HEK293 (cell line): ENCODE data around the gene MYLK3.
A peak's percentile ranks its signal among the peaks of the same experiment; 100 is the strongest.

Experiments used
- CTCF ChIP-seq: fragments of 450-650 bp; formaldehyde crosslinking; IDR thresholded peaks from 2 replicates; pipeline ENCODE4 v1.5.1; 2016; ENCODE audit warnings: missing biosample characterization, missing genetic modification characterization
- KLF1 ChIP-seq: fragments of 450-650 bp; formaldehyde crosslinking; IDR thresholded peaks from 2 replicates; pipeline ENCODE4 v1.5.1; 2016; ENCODE audit warnings: missing biosample characterization, missing genetic modification characterization
- KLF8 ChIP-seq: fragments of 450-650 bp; formaldehyde crosslinking; IDR thresholded peaks from 2 replicates; pipeline ENCODE4 v1.5.1; 2016; ENCODE audit warnings: missing biosample characterization, missing genetic modification characterization
- OVOL3 ChIP-seq: fragments of 450-650 bp; formaldehyde crosslinking; IDR thresholded peaks from 2 replicates; pipeline ENCODE4 v1.5.1; 2016; ENCODE audit warnings: missing biosample characterization, missing genetic modification characterization
- TRIM28 ChIP-seq: IDR thresholded peaks from 2 replicates; pipeline ENCODE4 v1.6.1; 2011; ENCODE audit warnings: low read length, control low read depth, borderline replicate concordance
- ZBTB26 ChIP-seq: fragments of 450-650 bp; formaldehyde crosslinking; optimal IDR thresholded peaks from 2 replicates; pipeline ENCODE3; 2016; ENCODE audit warnings: missing biosample characterization, mild to moderate bottlenecking, missing genetic modification characterization
- ZBTB6 ChIP-seq: fragments of 450-650 bp; formaldehyde crosslinking; IDR thresholded peaks from 2 replicates; pipeline ENCODE4 v1.5.1; 2017; ENCODE audit warnings: missing biosample characterization, missing genetic modification characterization
- ZBTB8A ChIP-seq: fragments of 450-650 bp; formaldehyde crosslinking; IDR thresholded peaks from 2 replicates; pipeline ENCODE4 v1.5.1; 2016; ENCODE audit warnings: missing biosample characterization, missing genetic modification characterization
- ZNF140 ChIP-seq: fragments of 450-650 bp; formaldehyde crosslinking; IDR thresholded peaks from 2 replicates; pipeline ENCODE4 v1.5.1; 2016; ENCODE audit warnings: missing biosample characterization, missing genetic modification characterization
- ZNF16 ChIP-seq: fragments of 450-650 bp; formaldehyde crosslinking; IDR thresholded peaks from 2 replicates; pipeline ENCODE4 v1.5.1; 2016; ENCODE audit warnings: low read depth, missing biosample characterization, missing genetic modification characterization
- ZNF175 ChIP-seq: fragments of 450-650 bp; formaldehyde crosslinking; IDR thresholded peaks from 2 replicates; pipeline ENCODE4 v1.5.1; 2016; ENCODE audit warnings: missing biosample characterization, missing genetic modification characterization
- ZNF202 ChIP-seq: fragments of 450-650 bp; formaldehyde crosslinking; IDR thresholded peaks from 2 replicates; pipeline ENCODE4 v1.5.1; 2016; ENCODE audit warnings: missing biosample characterization, missing genetic modification characterization, borderline replicate concordance
- ZNF23 ChIP-seq: fragments of 450-650 bp; formaldehyde crosslinking; IDR thresholded peaks from 2 replicates; pipeline ENCODE4 v1.5.1; 2016; ENCODE audit warnings: missing biosample characterization, missing genetic modification characterization, borderline replicate concordance
- ZNF239 ChIP-seq: fragments of 450-650 bp; formaldehyde crosslinking; IDR thresholded peaks from 2 replicates; pipeline ENCODE4 v1.5.1; 2016; ENCODE audit warnings: missing biosample characterization, missing genetic modification characterization
- ZNF311 ChIP-seq: fragments of 450-650 bp; formaldehyde crosslinking; IDR thresholded peaks from 2 replicates; pipeline ENCODE4 v1.5.1; 2017; ENCODE audit warnings: missing biosample characterization, missing genetic modification characterization, borderline replicate concordance
- ZNF398 ChIP-seq: fragments of 450-650 bp; formaldehyde crosslinking; IDR thresholded peaks from 2 replicates; pipeline ENCODE4 v1.5.1; 2017; ENCODE audit warnings: missing biosample characterization, missing genetic modification characterization
- ZNF488 ChIP-seq: fragments of 450-650 bp; formaldehyde crosslinking; IDR thresholded peaks from 2 replicates; pipeline ENCODE4 v1.5.1; 2016; ENCODE audit warnings: missing biosample characterization, missing genetic modification characterization
- ZNF510 ChIP-seq: fragments of 450-650 bp; formaldehyde crosslinking; IDR thresholded peaks from 2 replicates; pipeline ENCODE4 v1.5.1; 2018; ENCODE audit warnings: mild to moderate bottlenecking, missing genetic modification characterization, missing biosample characterization; ENCODE audit not compliant: insufficient replicate concordance
- ZNF514 ChIP-seq: fragments of 450-650 bp; formaldehyde crosslinking; IDR thresholded peaks from 2 replicates; pipeline ENCODE4 v1.5.1; 2016; ENCODE audit warnings: missing biosample characterization, missing genetic modification characterization
- ZNF560 ChIP-seq: fragments of 450-650 bp; formaldehyde crosslinking; IDR thresholded peaks from 2 replicates; pipeline ENCODE4 v1.5.1; 2017; ENCODE audit warnings: missing biosample characterization, missing genetic modification characterization, borderline replicate concordance
- ZNF621 ChIP-seq: fragments of 450-650 bp; formaldehyde crosslinking; IDR thresholded peaks from 2 replicates; pipeline ENCODE4 v1.5.1; 2017; ENCODE audit warnings: missing biosample characterization, missing genetic modification characterization
- ZNF660 ChIP-seq: fragments of 450-650 bp; IDR thresholded peaks from 2 replicates; pipeline ENCODE4 v1.5.1; 2018; ENCODE audit warnings: missing biosample characterization, mild to moderate bottlenecking, missing genetic modification characterization
- ZNF670 ChIP-seq: fragments of 450-650 bp; formaldehyde crosslinking; IDR thresholded peaks from 2 replicates; pipeline ENCODE4 v1.5.1; 2016; ENCODE audit warnings: missing biosample characterization, missing genetic modification characterization, low read depth
- ZSCAN18 ChIP-seq: fragments of 450-650 bp; formaldehyde crosslinking; IDR thresholded peaks from 2 replicates; pipeline ENCODE4 v1.5.1; 2016; ENCODE audit warnings: missing biosample characterization, missing genetic modification characterization
- ZSCAN30 ChIP-seq: fragments of 450-650 bp; IDR thresholded peaks from 2 replicates; pipeline ENCODE4 v1.5.1; 2018; ENCODE audit warnings: missing biosample characterization, mild to moderate bottlenecking, missing genetic modification characterization, moderate library complexity
- TF ChIP-seq, protein P1 (sequence below): fragments of 450-650 bp; formaldehyde crosslinking; IDR thresholded peaks from 2 replicates; pipeline ENCODE4 v1.5.0; 2017; ENCODE audit warnings: missing biosample characterization, missing genetic modification characterization, borderline replicate concordance
- TF ChIP-seq, protein P2 (sequence below): fragments of 450-650 bp; formaldehyde crosslinking; IDR thresholded peaks from 2 replicates; pipeline ENCODE4 v1.5.1; 2017; ENCODE audit warnings: missing biosample characterization, missing genetic modification characterization

The MYLK3 gene

DNA sequence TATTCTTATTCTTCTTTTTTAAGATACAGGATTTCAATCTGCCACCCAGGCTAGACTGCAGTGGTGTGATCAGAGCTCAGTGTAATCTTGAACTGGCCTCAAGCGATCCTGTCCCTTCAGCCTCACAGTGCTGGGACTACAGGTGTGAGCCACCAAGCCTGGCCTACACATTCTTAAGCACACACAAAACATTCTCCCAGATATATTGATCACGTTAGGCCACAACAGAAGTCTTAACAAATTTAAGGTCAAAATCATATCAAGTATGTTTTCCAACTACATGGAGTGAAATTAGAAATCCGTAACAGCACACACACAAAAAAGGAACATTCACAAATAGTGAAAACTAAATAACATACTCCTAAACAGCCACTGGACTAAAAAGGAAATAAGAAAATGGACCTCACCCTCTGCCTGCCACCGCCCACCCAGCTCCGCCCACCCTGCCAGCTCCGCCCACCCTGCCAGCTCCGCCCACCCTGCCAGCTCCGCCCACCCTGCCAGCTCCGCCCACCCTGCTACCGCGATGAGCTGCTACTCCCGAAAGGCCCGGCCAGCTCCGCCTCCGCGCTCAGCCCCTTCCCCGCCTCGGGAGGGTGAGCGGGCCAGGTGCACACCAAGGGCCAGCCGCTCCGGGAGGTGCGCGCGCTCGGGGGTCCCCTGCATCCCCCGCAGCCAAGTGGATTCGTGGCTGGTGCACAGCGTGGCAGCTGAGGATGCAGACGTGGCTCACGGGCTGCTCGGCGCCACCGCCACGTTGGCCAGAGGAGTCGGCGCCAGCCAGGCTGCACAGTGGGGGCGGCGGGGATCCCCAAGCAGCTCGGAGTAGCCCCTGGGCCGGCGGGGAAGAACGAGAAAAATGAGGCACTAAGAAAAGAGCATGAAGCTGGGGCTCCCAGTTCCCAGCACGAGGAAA lies 41.6 kb upstream of the MYLK3 start (continued):
- TF ChIP-seq KLF8 = 0 out of 2 replicates have a peak, but pooled peaks have one; percentile 54
- TF ChIP-seq ZNF23 = no peak
- TF ChIP-seq ZNF398 = no peak
- TF ChIP-seq ZNF621 (tag by site-specific recombination) = no peak
- TF ChIP-seq ZNF660 (tag by site-specific recombination) = no peak
- TF ChIP-seq ZNF311 (tag by site-specific recombination) = no peak
- no peak for TF ChIP-seq ZBTB6 (tag by site-specific recombination)
- no peak for TF ChIP-seq ZNF16
- no peak for TF ChIP-seq ZNF175 (tag by site-specific recombination)
- TF ChIP-seq OVOL3 (tag by site-specific recombination) = no peak
- TF ChIP-seq ZNF560 (tag by site-specific recombination) = no peak
- no peak for TF ChIP-seq CTCF (tag by site-specific recombination)
- TF ChIP-seq ZNF488 (tag by site-specific recombination) = no peak
- no peak for TF ChIP-seq ZBTB8A (tag by site-specific recombination)
- peak; percentile 56 for TF ChIP-seq ZBTB26 (tag by site-specific recombination)
- TF ChIP-seq, protein P1, sequence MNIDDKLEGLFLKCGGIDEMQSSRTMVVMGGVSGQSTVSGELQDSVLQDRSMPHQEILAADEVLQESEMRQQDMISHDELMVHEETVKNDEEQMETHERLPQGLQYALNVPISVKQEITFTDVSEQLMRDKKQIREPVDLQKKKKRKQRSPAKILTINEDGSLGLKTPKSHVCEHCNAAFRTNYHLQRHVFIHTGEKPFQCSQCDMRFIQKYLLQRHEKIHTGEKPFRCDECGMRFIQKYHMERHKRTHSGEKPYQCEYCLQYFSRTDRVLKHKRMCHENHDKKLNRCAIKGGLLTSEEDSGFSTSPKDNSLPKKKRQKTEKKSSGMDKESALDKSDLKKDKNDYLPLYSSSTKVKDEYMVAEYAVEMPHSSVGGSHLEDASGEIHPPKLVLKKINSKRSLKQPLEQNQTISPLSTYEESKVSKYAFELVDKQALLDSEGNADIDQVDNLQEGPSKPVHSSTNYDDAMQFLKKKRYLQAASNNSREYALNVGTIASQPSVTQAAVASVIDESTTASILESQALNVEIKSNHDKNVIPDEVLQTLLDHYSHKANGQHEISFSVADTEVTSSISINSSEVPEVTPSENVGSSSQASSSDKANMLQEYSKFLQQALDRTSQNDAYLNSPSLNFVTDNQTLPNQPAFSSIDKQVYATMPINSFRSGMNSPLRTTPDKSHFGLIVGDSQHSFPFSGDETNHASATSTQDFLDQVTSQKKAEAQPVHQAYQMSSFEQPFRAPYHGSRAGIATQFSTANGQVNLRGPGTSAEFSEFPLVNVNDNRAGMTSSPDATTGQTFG (tag by site-specific recombination) = no peak
- TF ChIP-seq ZNF202 = no peak
- no peak for TF ChIP-seq ZNF670 (tag by site-specific recombination)
- no peak for TF ChIP-seq ZNF510 (tag by site-specific recombination)
- TF ChIP-seq TRIM28 = no peak
- TF ChIP-seq, protein P2, sequence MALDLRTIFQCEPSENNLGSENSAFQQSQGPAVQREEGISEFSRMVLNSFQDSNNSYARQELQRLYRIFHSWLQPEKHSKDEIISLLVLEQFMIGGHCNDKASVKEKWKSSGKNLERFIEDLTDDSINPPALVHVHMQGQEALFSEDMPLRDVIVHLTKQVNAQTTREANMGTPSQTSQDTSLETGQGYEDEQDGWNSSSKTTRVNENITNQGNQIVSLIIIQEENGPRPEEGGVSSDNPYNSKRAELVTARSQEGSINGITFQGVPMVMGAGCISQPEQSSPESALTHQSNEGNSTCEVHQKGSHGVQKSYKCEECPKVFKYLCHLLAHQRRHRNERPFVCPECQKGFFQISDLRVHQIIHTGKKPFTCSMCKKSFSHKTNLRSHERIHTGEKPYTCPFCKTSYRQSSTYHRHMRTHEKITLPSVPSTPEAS (tag by site-specific recombination) = no peak
- TF ChIP-seq ZNF239 = no peak
- TF ChIP-seq ZSCAN18 (tag by site-specific recombination) = no peak
- no peak for TF ChIP-seq ZNF140 (tag by site-specific recombination)
- no peak for TF ChIP-seq ZNF514
- no peak for TF ChIP-seq ZSCAN30 (tag by site-specific recombination)
- peak; percentile 51; the same call in 1 of the 2 replicates for TF ChIP-seq KLF1 (tag by site-specific recombination)
